HL-60/S4 treated with retinoic acid at 250 ng/mL for 4 days and 3 days (cell line): ENCODE data around the gene PI4K2A.

ENCODE experiments used
- in situ Hi-C: fragments of 300-500 bp; cut with MboI; formaldehyde crosslinking; loops from 2 replicates; pipeline ENCODE4 v1.7.0; 2022; ENCODE audit warnings: low sequenced_read_pairs

Gene PI4K2A

DNA sequence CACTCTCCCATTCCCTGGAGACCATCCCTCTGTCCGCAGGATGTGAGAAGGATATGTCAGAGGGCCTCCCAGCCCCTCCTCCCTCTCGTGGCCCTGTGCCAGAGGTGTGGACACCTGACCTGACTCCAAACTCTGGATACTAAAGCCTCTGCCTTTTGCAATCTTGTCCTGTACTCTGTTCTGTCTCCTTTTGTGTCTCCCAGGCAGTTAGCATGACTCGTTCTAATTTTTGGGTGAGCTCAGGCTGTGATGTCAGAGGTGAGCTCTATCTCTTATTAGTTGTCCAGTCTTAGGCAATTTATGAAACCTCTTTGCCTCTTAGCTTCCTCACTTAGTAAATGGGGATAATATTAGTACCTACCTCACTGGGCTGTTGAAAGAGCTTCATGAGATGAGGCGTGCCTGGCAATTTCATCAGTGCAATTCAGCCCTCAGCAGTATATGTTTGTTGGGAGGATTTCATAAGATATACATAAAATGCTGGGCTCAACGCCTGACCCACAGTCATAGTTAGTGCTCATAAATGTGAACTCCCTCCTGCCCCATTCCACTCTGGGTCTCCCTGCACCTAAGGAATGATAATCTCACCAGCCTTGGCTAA, 84.0 kb downstream of the PI4K2A start:
- in situ Hi-C loops: no loop called here
